DMS 273 (cell line): ENCODE results near the gene GOLGA8R.
"Not testable (repeated sequence)": the region's sequence is repeated elsewhere in the genome, so short reads cannot be mapped to it uniquely, and the experiment has no call there.

ENCODE experiments used
- DNase-seq: peaks from one replicate; lab custom pipeline; 2025; ENCODE audit not compliant: unreplicated experiment; lab: John Stamatoyannopoulos, UW

Gene GOLGA8R

GRCh38 chr15:30414160-30414559 is at the start of gene GOLGA8R:
Gene GOLGA8R, minus strand, starts transcription at chr15:30414260. Its CDS starts 98 bp downstream, at chr15:30414162.
- DNase-seq = not testable (repeated sequence)

DNA sequence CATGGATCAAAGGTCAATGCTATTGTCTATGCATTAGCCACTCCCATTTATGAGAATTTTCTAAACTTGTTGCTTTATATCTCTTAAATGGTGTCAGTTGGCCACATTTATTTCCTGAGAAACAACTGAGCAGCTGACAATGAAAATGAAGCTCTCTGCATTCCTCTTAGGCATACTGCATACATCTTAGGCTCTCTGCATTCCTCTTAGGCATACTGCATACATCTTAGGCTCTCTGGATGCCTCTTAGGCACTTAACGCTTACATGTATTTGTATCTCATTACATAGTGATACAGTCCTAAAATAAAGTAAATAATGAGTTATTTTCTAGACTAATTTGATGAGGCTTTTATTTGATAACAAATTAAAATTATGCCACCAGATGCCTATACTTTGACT is 49.8 kb upstream of the GOLGA8R start:
- DNase-seq = not testable (repeated sequence)

GRCh38 chr15:30462176-30462575 is 48.1 kb upstream of the GOLGA8R start:
- not testable (repeated sequence) for DNase-seq

DNA sequence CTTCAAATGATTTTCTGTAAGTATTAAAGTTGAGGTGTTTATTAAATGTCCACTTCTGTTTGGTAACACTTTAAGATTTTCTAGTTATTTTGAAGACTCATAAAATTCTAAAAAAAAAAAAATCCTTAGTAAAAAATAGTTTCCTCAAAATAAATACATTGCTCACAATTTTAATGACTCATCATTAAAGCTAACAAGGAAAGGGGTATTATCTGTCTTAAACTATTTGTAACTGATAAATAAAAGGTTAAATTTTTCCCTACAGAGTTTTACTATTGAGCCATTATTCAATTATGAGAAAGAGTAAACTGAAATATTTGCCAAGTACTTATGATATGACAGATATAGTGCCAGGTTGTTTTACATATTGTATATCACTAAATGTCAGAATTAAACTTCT is 38.6 kb upstream of the GOLGA8R start:
- not testable (repeated sequence) for DNase-seq

- DNase-seq = not testable (repeated sequence)
Observed at GRCh38 chr15:30438348-30438747, 24.3 kb upstream of the GOLGA8R start.

GRCh38 chr15:30435878-30436277 is 21.8 kb upstream of the GOLGA8R start:
- not testable (repeated sequence) for DNase-seq

DNA sequence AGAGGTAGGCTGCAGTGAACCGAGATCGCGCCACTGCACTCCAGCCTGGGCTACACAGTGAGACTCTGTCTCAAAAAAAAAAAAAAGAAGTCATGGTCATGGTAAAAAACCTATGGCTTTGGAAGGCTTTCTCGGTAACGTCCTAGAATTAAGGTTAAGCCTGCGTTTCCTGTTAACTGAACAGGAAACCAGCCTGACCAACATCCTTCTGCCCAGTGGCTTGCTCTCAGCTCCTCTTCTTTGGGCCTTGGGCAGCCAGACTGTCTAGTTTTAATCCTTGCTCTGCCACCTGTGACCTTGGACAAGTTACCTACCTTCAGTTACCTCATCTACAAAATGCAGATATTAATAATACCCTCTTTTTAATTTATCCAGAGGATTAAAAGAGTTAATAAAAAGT is 6.7 kb upstream of the GOLGA8R start:
- DNase-seq = not testable (repeated sequence)

DNA sequence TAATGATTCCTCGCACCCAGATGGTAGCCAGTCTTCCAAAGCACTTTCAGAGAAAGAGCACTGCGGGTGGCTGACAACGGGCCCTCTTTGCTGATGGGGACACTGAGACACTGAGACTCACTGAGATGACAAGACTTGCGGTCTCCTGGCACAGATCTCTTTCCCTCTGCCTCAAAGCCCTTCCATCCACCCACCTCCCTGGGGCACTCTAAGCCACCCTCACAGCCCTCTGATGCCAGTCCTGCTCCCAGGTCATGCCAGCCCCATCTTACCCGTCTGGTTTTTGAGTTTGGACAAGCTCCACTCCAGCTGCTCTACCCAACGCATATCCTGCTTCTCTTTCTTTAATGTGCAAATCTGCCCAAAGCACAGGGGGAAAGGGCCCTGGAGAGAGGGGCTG is 6.4 kb downstream of the GOLGA8R start:
- DNase-seq = not testable (repeated sequence)

- not testable (repeated sequence) for DNase-seq
Observed at GRCh38 chr15:30398988-30399387, 15.1 kb downstream of the GOLGA8R start.

- not testable (repeated sequence) for DNase-seq
Observed at GRCh38 chr15:30393664-30393991, 20.4 kb downstream of the GOLGA8R start.

DNA sequence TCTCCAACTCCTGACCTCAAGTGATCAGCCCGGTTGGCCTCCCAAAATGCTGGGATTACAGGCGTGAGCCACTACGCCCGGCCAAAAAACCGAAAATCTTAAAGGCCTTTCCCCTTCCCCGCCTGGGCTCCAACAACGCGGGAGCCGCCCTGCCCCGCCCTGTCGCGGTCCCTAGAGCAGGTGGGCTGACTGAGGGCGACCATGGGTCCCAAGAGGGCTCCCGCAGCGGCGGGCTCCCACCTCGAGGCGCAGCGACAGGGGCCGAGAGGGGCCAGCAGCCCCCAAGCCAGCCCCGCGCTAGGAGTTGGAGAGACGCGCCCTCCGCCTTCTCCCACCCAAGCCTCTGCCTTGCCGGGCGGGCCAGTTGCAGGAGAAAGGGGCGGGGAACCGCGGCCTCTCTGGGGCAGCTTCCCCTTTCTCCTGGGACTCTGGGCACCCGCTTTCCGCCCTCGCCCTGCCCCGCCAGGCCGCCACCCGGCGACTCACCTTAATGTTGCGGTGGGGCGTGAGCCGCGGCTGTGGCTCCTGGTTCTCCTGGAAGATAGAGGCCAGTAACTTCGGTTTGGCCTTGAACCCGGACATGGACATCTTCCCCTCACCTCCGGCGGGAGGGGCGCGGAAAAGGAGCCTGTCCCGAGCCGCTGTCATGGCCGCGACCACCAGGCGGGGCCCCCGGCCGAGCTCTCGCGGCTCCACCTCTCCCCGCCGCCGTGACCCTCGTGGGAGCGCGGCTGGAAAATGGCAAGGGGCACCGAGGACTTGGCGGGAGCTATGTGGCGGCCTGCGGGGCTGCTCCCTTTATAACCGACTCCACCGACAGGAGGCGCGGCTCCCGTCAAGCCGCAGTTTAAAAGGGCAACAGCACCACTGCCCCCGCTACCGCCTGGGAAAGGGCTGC is 21.0 kb downstream of the GOLGA8R start, which contains the start of gene CHRFAM7A:
Gene CHRFAM7A, minus strand, starts transcription at position 775 of the 898 bp plus-strand sequence. CDS start 10,189 bp downstream, outside the sequence.
- DNase-seq = not testable (repeated sequence)

DNA sequence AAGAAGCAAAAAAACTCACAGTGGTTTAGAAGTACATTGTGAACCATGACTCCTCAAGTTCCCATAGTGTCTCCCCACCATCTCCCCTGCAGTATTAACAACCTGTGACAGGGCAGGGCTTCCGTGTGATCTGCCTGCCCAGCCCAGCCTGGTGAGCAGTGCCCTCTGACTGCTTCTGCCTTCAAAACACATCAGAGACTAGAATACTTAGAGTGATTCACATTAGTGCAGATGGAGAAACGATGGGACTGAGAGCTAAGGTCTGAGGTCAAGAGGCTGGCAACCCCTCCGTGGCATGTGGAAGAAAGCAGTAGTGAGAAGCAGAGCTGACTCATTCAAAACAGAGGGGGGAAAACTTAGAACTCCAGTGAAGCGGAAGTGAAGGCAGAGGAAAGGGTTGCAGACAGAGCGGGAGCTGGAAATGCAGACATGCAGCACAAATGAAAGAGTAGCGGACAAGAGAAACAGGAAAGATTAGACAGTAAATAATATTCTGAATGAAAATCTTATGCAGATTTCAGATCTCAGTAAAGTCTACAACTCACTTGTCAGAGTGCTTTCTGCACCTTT is 27.7 kb downstream of the GOLGA8R start:
- DNase-seq = not testable (repeated sequence)

DNA sequence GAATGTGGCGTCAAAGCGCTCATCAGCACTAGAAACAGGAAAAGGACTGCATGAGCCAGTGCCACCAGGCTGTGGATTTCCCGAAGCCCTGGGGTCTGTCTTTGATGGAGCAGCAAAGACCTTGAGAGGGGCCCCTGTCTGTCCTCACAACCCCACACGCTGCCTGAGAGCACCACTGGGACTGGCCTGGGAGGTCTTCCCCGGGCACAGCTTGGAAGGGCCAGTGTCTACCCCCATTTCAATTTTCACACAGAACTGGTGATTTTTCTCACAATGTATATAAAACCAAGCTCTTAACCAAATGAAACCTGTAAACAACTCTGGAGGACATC is 37.0 kb downstream of the GOLGA8R start:
- DNase-seq = not testable (repeated sequence)

DNA sequence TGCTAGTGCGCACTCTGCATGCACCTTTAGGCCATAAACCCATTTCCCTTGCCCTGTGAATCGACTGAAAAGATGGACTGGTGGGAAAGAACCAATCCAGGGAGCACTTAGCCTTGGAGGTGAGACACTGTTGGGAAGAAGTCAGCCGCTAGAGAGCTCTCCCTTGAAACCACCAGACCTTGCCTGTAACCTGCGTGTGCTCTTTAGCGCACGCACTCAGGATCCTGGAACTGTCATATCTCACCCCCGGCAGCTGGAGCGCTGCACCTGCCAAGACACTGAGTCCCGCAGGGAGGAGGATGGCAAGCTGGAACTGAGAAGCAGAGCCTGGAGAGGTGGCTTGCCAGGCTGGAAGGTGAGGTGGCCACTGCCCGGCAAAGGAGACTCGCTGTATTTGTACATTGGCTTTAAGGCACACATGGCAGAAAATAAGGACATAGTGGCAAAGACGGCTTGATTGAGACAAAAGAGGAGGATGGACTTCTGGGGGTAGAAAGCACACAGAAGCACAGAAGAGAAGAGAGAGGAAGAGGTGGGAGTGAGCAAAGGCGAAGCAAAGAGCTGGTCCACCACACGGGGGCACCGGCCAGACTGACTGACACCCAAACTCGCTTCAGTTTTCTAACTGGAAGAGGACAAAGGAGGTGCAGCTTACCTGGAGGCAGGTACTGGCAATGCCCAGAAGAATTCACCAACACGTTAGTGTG is 37.5 kb downstream of the GOLGA8R start:
- not testable (repeated sequence) for DNase-seq

GRCh38 chr15:30375872-30376271 is 38.2 kb downstream of the GOLGA8R start:
- not testable (repeated sequence) for DNase-seq

GRCh38 chr15:30374862-30375261 is 39.2 kb downstream of the GOLGA8R start:
- not testable (repeated sequence) for DNase-seq

DNA sequence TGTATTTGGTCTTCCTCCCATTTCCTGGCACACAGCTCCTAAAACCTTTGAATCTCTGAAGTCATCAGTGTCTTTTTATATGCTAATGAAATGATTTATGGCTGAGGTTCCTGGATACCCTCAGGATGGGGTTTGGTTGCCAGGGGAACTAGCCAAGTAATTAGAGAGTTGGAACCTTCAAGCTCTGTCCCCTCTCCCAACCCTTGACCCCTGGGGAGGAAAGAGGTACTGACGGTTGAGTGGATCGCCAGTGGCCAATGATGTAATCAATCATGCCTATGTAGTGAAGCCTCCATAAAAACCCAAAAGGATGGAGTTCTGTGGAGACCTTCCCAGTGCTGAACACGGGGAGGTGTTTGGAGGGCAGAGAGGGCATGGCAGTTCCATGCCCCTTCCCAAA is 45.8 kb downstream of the GOLGA8R start:
- DNase-seq = not testable (repeated sequence)

DNA sequence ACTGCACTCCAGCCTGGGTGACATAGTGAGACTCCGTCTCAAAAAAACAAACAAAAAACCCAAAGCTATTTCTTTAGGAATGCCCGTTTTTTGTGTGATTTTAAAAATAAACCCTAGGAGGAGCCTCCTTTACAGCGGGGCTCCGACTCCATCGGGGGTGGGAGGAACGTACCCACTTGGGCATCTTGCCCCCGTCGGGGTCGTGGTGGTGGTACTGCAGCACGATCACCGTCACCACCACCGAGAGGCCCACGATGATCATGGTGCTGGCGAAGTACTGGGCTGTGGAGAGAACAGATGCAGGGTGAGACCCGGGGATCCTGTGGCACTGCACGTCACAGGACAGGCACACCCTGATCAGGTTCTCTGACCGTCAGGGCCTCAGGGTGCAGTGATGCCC is 46.8 kb downstream of the GOLGA8R start:
- DNase-seq = not testable (repeated sequence)

DNA sequence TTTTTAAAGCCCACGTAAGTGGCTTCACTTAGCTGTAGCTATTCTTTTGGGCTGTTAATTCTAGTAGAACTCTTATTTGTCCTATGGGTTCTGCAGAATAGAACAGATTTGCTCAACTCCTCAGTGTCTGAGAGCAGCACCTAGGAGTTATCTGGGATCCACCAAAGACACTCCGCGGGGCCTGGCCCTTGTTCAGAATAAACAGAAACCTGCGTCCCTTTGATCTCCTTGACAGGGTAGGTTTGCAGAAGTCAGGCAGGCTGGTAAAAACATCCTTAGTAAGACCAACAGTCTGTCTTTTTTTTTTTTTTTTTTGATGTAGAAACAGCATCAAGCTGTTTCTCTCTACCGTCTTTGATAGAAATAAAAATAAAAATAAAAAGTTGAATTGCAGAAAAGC is 52.7 kb downstream of the GOLGA8R start:
- DNase-seq = not testable (repeated sequence)

- DNase-seq = not testable (repeated sequence)
Observed at GRCh38 chr15:30360990-30361389, 53.1 kb downstream of the GOLGA8R start.

- not testable (repeated sequence) for DNase-seq
Observed at GRCh38 chr15:30355043-30355442, 59.0 kb downstream of the GOLGA8R start.
